ENCODE measurements around the gene PJA2. TPM values are rescaled to one million over a fixed set of nuclear protein-coding genes. Genes with fewer than 3 reads are reported as not detected.

PJA2 gene
- polyA plus RNA-seq, 2 donors = 8.5 to 21.8 TPM

DNA sequence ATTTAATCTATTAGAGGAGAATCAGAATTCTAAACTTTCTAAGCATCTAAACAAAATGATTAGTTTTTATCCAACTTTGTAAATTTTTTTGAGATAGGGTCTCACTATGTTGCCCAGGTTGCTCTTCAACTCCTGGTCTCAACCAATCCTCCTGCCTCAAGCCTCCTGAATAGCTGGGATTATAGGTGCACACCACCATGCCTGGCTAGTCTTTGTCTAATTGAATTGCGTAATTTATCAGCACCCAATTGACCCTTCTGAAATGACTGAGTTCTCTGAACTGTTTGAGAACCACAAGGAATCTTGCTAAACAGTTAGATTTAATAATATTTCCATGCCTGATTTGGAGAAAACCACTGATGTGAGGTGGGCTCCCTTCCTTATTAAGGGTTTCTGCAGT, 75.7 kb downstream of the PJA2 start:
- Histone ChIP-seq H3K9me3 (ENCODE audit: control insufficient read depth in 2 of 2, insufficient read depth in 1 of 2, low read depth in 1 of 2, low read length in 1 of 2) (no peaks in the 10 kb centered on the region), H3K27me3 (ENCODE audit: control insufficient read depth in 1 of 2, insufficient read depth in 2 of 2, low read length in 2 of 2) (no peaks in the 10 kb centered on the region), H3K4me3 (ENCODE audit: low read depth in 1 of 2, low read length in 2 of 2) (no peak overlapping the region), H3K27ac (ENCODE audit: low read depth in 2 of 2, low read length in 1 of 2) (no peak overlapping the region), H3K36me3 (ENCODE audit: control insufficient read depth in 2 of 2, insufficient read depth in 2 of 2, low read length in 1 of 2) (no peaks in the 10 kb centered on the region), H3K4me1 (ENCODE audit: control insufficient read depth in 2 of 2, insufficient read depth in 2 of 2, low read length in 1 of 2) (no peaks in the 10 kb centered on the region)
- WGBS, 2 donors = 98 to 100% methylated on average over 1 of the region's 1 CpG

DNA sequence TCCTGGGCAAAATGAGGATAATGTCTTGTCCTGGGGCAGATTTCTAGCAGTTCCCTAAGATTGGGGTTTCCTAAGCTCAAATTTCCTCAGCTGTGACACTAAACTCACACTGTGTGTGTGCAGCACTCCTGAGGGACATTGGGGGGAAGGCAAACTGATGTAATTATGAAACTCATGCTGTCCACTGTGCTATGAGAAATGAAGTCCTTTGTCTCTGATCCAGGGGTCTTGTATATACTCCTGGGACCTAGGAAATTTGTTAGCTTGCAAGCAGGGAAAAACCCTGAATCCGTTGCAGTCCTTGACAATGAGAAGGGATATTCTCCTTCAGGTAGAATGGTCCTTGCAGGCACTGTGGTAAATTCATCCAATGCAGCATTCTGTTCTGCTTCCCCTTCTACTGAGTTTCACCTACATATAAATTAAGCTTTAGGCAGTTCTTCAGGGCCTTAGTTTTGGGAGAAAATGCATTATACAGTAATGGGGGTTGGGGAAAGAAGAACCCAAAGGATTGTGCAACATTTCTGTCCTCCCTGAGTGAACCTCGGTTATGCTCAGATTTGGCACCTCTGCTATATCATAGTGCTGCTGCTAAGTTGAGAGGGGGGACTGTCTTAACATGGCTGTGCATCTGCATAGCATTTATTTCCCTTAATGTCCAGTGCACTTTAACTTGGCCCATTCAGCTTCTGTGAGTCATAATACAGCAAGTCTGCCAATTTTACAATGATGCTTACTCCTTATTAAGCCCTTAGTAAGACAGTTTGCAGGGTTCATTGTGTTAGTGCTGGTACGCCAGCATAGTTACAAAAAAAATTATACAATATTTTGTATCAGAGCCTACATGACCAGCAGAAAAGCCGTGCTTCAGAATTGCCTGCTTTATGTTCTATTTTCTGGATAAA, 80.2 kb downstream of the PJA2 start:
- no peaks in the 10 kb centered on the region for H3K27me3 ChIP-seq (ENCODE audit: control insufficient read depth in 1 of 2, insufficient read depth in 2 of 2, low read length in 2 of 2)
- no peaks in the 10 kb centered on the region for H3K9me3 ChIP-seq (ENCODE audit: control insufficient read depth in 2 of 2, insufficient read depth in 1 of 2, low read depth in 1 of 2, low read length in 1 of 2)
- no peak overlapping the region for H3K27ac ChIP-seq (ENCODE audit: low read depth in 2 of 2, low read length in 1 of 2)
- no peaks in the 10 kb centered on the region for H3K4me1 ChIP-seq (ENCODE audit: control insufficient read depth in 2 of 2, insufficient read depth in 2 of 2, low read length in 1 of 2)
- 67 to 69% methylated on average over 4 of the region's 4 CpGs for WGBS, 2 donors
- H3K36me3 ChIP-seq (ENCODE audit: control insufficient read depth in 2 of 2, insufficient read depth in 2 of 2, low read length in 1 of 2) = no peaks in the 10 kb centered on the region
- H3K4me3 ChIP-seq (ENCODE audit: low read depth in 1 of 2, low read length in 2 of 2) = no peak overlapping the region

DNA sequence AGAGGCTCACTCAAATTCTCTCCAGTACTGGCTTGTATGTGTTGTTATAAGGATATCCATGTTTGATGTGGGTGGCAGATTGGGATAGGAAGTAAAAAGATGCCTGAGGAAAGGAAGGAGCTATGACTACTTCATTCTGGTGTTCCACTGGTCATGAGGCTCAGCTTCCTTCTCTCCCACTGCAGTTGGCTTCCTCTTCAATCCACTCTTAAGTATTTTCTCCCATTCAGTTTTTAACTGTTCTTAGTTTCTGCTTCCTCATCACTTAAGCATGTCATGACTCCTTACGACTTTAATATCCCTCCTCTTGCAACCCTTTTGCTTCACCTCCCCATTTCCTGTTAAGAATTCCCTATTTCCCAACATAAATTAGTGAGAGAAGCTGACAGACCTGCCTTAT, 81.1 kb downstream of the PJA2 start:
- Histone ChIP-seq H3K36me3 (ENCODE audit: control insufficient read depth in 2 of 2, insufficient read depth in 2 of 2, low read length in 1 of 2) (no peaks in the 10 kb centered on the region), H3K4me3 (ENCODE audit: low read depth in 1 of 2, low read length in 2 of 2) (no peak overlapping the region), H3K9me3 (ENCODE audit: control insufficient read depth in 2 of 2, insufficient read depth in 1 of 2, low read depth in 1 of 2, low read length in 1 of 2) (no peaks in the 10 kb centered on the region), H3K27me3 (ENCODE audit: control insufficient read depth in 1 of 2, insufficient read depth in 2 of 2, low read length in 2 of 2) (no peaks in the 10 kb centered on the region), H3K27ac (ENCODE audit: low read depth in 2 of 2, low read length in 1 of 2) (no peak overlapping the region), H3K4me1 (ENCODE audit: control insufficient read depth in 2 of 2, insufficient read depth in 2 of 2, low read length in 1 of 2) (no peaks in the 10 kb centered on the region)
- WGBS, 2 donors = 75% methylated on average over 1 of the region's 1 CpG

DNA sequence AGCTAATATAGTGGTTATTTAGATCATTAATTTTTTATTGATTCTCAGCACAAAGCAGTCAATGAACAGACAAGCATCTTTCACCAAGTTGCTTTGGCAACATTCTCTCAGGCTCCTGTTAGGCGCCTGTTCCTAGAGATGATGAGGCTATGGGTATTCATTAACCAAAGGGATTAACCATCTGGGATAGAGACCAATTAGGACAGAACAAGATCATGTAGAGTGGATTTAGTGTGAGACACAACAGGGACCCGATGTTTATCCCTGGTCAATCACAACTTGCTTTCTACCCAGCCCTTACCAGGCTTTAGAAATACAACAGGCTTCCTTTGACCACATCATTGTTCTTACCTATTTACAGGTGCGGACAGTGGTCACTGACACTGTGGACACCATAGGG, 82.2 kb downstream of the PJA2 start:
- no peaks in the 10 kb centered on the region for H3K36me3 ChIP-seq (ENCODE audit: control insufficient read depth in 2 of 2, insufficient read depth in 2 of 2, low read length in 1 of 2)
- 64 to 88% methylated on average over 3 of the region's 3 CpGs for WGBS, 2 donors
- no peak overlapping the region for H3K4me3 ChIP-seq (ENCODE audit: low read depth in 1 of 2, low read length in 2 of 2)
- no peaks in the 10 kb centered on the region for H3K27me3 ChIP-seq (ENCODE audit: control insufficient read depth in 1 of 2, insufficient read depth in 2 of 2, low read length in 2 of 2)
- no peak overlapping the region for H3K27ac ChIP-seq (ENCODE audit: low read depth in 2 of 2, low read length in 1 of 2)
- H3K4me1 ChIP-seq (ENCODE audit: control insufficient read depth in 2 of 2, insufficient read depth in 2 of 2, low read length in 1 of 2) = no peaks in the 10 kb centered on the region
- no peaks in the 10 kb centered on the region for H3K9me3 ChIP-seq (ENCODE audit: control insufficient read depth in 2 of 2, insufficient read depth in 1 of 2, low read depth in 1 of 2, low read length in 1 of 2)

DNA sequence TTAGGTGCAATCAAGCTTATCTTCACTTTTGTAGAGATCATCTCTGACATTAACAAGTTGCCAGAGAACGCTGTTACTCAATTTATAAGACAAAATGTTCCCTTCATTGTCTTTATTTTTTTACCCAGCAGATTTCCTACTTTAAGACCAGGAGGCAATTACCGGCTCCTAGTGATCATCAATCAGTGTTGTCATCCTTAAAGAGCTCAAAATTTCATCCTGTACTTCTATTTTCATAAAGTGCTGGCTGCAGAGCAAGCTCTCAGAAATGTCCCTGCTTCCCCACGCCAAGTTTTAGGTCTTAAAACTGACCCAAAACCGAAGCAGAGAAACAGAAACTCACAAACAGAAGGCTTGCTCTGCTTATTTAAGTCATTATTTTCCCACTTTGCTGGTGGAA, 82.9 kb downstream of the PJA2 start:
- H3K36me3 ChIP-seq (ENCODE audit: control insufficient read depth in 2 of 2, insufficient read depth in 2 of 2, low read length in 1 of 2) = no peaks in the 10 kb centered on the region
- no peak overlapping the region for H3K27ac ChIP-seq (ENCODE audit: low read depth in 2 of 2, low read length in 1 of 2)
- 44 to 54% methylated on average over 4 of the region's 4 CpGs for WGBS, 2 donors
- H3K9me3 ChIP-seq (ENCODE audit: control insufficient read depth in 2 of 2, insufficient read depth in 1 of 2, low read depth in 1 of 2, low read length in 1 of 2) = no peaks in the 10 kb centered on the region
- no peaks in the 10 kb centered on the region for H3K27me3 ChIP-seq (ENCODE audit: control insufficient read depth in 1 of 2, insufficient read depth in 2 of 2, low read length in 2 of 2)
- H3K4me3 ChIP-seq (ENCODE audit: low read depth in 1 of 2, low read length in 2 of 2) = no peak overlapping the region
- H3K4me1 ChIP-seq (ENCODE audit: control insufficient read depth in 2 of 2, insufficient read depth in 2 of 2, low read length in 1 of 2) = no peaks in the 10 kb centered on the region

DNA sequence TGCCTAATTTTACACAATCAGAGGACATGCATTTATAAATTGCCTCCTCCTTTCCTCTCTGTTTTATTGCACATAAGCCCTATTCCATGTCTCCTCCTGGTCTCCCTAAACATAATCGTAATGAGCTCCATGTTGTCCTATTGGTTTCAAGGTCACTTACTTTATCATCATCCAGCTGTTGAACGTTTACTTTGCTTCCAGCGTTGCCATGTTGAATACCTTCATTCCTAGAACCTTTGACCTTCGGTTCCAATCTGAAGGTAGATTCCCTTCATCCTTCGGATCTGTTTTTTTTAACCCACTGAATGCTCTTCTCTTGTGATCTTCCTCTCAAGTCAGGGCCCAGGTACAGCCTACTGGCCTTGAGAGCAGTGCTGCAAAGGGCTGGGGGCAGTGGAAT, 84.3 kb downstream of the PJA2 start:
- 66 to 77% methylated on average over 5 of the region's 5 CpGs for WGBS, 2 donors
- H3K27ac ChIP-seq (ENCODE audit: low read depth in 2 of 2, low read length in 1 of 2) = no peak overlapping the region
- no peaks in the 10 kb centered on the region for H3K4me1 ChIP-seq (ENCODE audit: control insufficient read depth in 2 of 2, insufficient read depth in 2 of 2, low read length in 1 of 2)
- no peaks in the 10 kb centered on the region for H3K36me3 ChIP-seq (ENCODE audit: control insufficient read depth in 2 of 2, insufficient read depth in 2 of 2, low read length in 1 of 2)
- H3K27me3 ChIP-seq (ENCODE audit: control insufficient read depth in 1 of 2, insufficient read depth in 2 of 2, low read length in 2 of 2) = no peaks in the 10 kb centered on the region
- no peak overlapping the region for H3K4me3 ChIP-seq (ENCODE audit: low read depth in 1 of 2, low read length in 2 of 2)
- H3K9me3 ChIP-seq (ENCODE audit: control insufficient read depth in 2 of 2, insufficient read depth in 1 of 2, low read depth in 1 of 2, low read length in 1 of 2) = no peaks in the 10 kb centered on the region

DNA sequence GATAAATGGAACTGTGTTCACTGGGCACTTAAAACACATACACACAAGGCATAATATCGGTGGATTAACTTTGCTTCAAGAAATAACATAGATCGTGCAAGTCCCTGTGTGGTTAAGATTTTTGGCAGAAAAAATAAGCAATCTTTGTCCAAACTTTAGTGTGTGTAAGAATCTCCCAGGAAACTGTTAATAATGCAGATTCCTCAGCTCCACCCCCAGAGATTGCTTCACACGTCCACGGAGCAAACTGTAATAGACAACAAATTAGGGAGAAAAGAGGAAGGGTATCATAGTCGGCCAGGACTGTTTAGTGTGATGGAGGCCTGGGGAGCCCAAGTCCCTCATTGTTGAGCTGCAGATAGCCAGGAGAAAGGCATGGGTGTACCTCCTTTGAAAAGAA, 84.8 kb downstream of the PJA2 start:
- no peak overlapping the region for H3K4me3 ChIP-seq (ENCODE audit: low read depth in 1 of 2, low read length in 2 of 2)
- no peak overlapping the region for H3K27ac ChIP-seq (ENCODE audit: low read depth in 2 of 2, low read length in 1 of 2)
- 59 to 71% methylated on average over 5 of the region's 5 CpGs for WGBS, 2 donors
- H3K4me1 ChIP-seq (ENCODE audit: control insufficient read depth in 2 of 2, insufficient read depth in 2 of 2, low read length in 1 of 2) = no peaks in the 10 kb centered on the region
- no peaks in the 10 kb centered on the region for H3K27me3 ChIP-seq (ENCODE audit: control insufficient read depth in 1 of 2, insufficient read depth in 2 of 2, low read length in 2 of 2)
- H3K9me3 ChIP-seq (ENCODE audit: control insufficient read depth in 2 of 2, insufficient read depth in 1 of 2, low read depth in 1 of 2, low read length in 1 of 2) = no peaks in the 10 kb centered on the region
- no peaks in the 10 kb centered on the region for H3K36me3 ChIP-seq (ENCODE audit: control insufficient read depth in 2 of 2, insufficient read depth in 2 of 2, low read length in 1 of 2)

DNA sequence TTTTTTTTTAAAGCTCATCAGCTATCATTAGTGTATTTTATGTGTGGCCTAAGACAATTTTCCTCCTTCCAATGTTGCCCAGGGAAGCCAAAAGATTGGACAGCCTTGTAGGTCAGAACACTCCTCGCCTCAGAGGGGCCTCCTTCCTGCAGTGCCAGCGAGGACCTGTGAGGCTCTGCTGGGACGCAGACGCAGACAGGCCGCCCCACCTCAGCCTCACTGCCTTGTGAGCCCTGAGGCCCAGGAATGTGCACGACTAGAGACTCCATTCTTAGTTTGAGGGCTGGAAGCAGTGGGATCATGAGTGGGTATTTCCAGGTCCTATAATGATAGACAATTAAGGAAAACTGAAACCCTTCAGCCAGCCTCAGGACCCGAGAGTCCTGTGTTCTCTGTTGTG, 85.4 kb downstream of the PJA2 start:
- no peak overlapping the region for H3K4me3 ChIP-seq (ENCODE audit: low read depth in 1 of 2, low read length in 2 of 2)
- H3K9me3 ChIP-seq (ENCODE audit: control insufficient read depth in 2 of 2, insufficient read depth in 1 of 2, low read depth in 1 of 2, low read length in 1 of 2) = no peaks in the 10 kb centered on the region
- 89 to 93% methylated on average over 7 of the region's 7 CpGs for WGBS, 2 donors
- no peak overlapping the region for H3K27ac ChIP-seq (ENCODE audit: low read depth in 2 of 2, low read length in 1 of 2)
- H3K36me3 ChIP-seq (ENCODE audit: control insufficient read depth in 2 of 2, insufficient read depth in 2 of 2, low read length in 1 of 2) = no peaks in the 10 kb centered on the region
- H3K27me3 ChIP-seq (ENCODE audit: control insufficient read depth in 1 of 2, insufficient read depth in 2 of 2, low read length in 2 of 2) = no peaks in the 10 kb centered on the region
- no peaks in the 10 kb centered on the region for H3K4me1 ChIP-seq (ENCODE audit: control insufficient read depth in 2 of 2, insufficient read depth in 2 of 2, low read length in 1 of 2)

DNA sequence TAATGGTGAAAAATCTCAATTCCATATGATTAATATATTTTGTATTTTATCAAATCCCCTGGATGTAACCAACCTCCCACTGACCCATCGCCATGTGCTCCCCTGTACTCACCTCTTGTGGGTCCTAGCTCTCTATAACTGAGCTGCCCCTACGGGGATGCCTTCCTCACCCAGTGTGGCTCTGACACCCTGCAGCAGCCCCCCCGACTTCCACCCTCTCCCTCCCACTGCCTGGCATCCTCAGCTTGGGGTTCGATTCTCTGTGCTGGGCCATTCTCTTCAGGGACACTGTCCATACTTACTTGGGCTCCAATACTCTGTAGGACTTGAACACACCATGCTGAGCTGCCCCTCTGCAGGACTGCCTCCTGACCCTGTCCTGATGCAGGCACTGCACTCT, 87.1 kb downstream of the PJA2 start:
- 96 to 97% methylated on average over 4 of the region's 4 CpGs for WGBS, 2 donors

DNA sequence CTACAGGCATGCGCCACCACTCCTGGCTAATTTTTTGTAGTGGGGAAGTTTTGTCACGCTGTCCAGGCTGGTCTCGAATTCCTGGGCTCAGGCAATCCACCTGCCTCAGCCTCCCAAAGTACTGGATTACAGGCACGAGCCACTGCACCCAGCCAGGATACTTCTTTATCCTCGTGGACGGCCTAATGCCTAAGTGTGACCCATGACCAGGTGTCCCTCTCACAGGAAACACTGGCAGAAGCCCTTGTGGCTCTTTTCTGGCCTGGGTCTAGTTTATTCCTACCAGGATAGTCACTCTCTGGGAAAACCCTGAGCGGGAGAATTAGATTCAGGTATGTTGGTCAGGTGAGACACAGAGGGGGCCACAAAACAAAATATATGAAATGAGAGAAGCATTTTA, 90.4 kb downstream of the PJA2 start:
- Histone ChIP-seq H3K27ac (ENCODE audit: low read depth in 2 of 2, low read length in 1 of 2) (no peak overlapping the region), H3K36me3 (ENCODE audit: control insufficient read depth in 2 of 2, insufficient read depth in 2 of 2, low read length in 1 of 2) (no peaks in the 10 kb centered on the region), H3K4me1 (ENCODE audit: control insufficient read depth in 2 of 2, insufficient read depth in 2 of 2, low read length in 1 of 2) (no peaks in the 10 kb centered on the region), H3K27me3 (ENCODE audit: control insufficient read depth in 1 of 2, insufficient read depth in 2 of 2, low read length in 2 of 2) (no peaks in the 10 kb centered on the region), H3K9me3 (ENCODE audit: control insufficient read depth in 2 of 2, insufficient read depth in 1 of 2, low read depth in 1 of 2, low read length in 1 of 2) (no peaks in the 10 kb centered on the region), H3K4me3 (ENCODE audit: low read depth in 1 of 2, low read length in 2 of 2) (no peak overlapping the region)
- 91 to 94% methylated on average over 7 of the region's 7 CpGs for WGBS, 2 donors

More for the DNA sequence above, 87.1 kb downstream of the PJA2 start:
- no peaks in the 10 kb centered on the region for H3K4me1 ChIP-seq (ENCODE audit: control insufficient read depth in 2 of 2, insufficient read depth in 2 of 2, low read length in 1 of 2)
- H3K4me3 ChIP-seq (ENCODE audit: low read depth in 1 of 2, low read length in 2 of 2) = no peak overlapping the region
- no peak overlapping the region for H3K27ac ChIP-seq (ENCODE audit: low read depth in 2 of 2, low read length in 1 of 2)
- no peaks in the 10 kb centered on the region for H3K27me3 ChIP-seq (ENCODE audit: control insufficient read depth in 1 of 2, insufficient read depth in 2 of 2, low read length in 2 of 2)
- H3K9me3 ChIP-seq (ENCODE audit: control insufficient read depth in 2 of 2, insufficient read depth in 1 of 2, low read depth in 1 of 2, low read length in 1 of 2) = no peaks in the 10 kb centered on the region
- no peaks in the 10 kb centered on the region for H3K36me3 ChIP-seq (ENCODE audit: control insufficient read depth in 2 of 2, insufficient read depth in 2 of 2, low read length in 1 of 2)

All from esophagus (tissue), 2 donors.